H9 (cell line): ENCODE data around the gene LY6G5B. TPM values are rescaled to one million over a fixed set of nuclear protein-coding genes. Genes with fewer than 3 reads are reported as not detected.

ENCODE experiments used
- DNase-seq: peaks from one replicate; pipeline ENCODE4 v3.0.0-alpha.2; 2017
- H2AFZ ChIP-seq: one replicate; pipeline ENCODE4 v1.6.1; 2013; ENCODE audit warnings: mild to moderate bottlenecking, low read length, control low read depth, moderate library complexity
- H2AK5ac ChIP-seq: 2 replicates; pipeline ENCODE4 v1.6.1; 2013; ENCODE audit warnings: low read length, control low read depth, mixed read lengths; ENCODE audit not compliant: insufficient read length
- H2BK120ac ChIP-seq: one replicate; pipeline ENCODE4 v1.6.1; 2013; ENCODE audit warnings: low read depth, mild to moderate bottlenecking, low read length, control low read depth, inconsistent platforms; ENCODE audit not compliant: poor library complexity, severe bottlenecking
- H2BK12ac ChIP-seq: 2 replicates; pipeline ENCODE4 v1.6.1; 2013; ENCODE audit warnings: low read length, control low read depth, mixed read lengths, low read depth; ENCODE audit not compliant: insufficient read length
- H2BK15ac ChIP-seq: 2 replicates; pipeline ENCODE4 v1.6.1; 2013; ENCODE audit warnings: low read depth, low read length, control low read depth
- H2BK20ac ChIP-seq: one replicate; pipeline ENCODE4 v1.6.1; 2013; ENCODE audit warnings: low read depth, mild to moderate bottlenecking, low read length, control low read depth, inconsistent platforms; ENCODE audit not compliant: poor library complexity, severe bottlenecking
- H2BK5ac ChIP-seq: 2 replicates; pipeline ENCODE4 v1.6.1; 2013; ENCODE audit warnings: low read length, control low read depth, mixed read lengths; ENCODE audit not compliant: insufficient read length
- H3K14ac ChIP-seq: 2 replicates; pipeline ENCODE4 v1.6.1; 2013; ENCODE audit warnings: low read length, control low read depth; ENCODE audit not compliant: insufficient read depth
- H3K18ac ChIP-seq: 2 replicates; pipeline ENCODE4 v1.6.1; 2013; ENCODE audit warnings: low read depth, mild to moderate bottlenecking, mixed read lengths, low read length, control low read depth; ENCODE audit not compliant: insufficient read length
- H3K23ac ChIP-seq: 2 replicates; pipeline ENCODE4 v1.6.1; 2013; ENCODE audit warnings: low read length, control low read depth, mixed read lengths, low read depth; ENCODE audit not compliant: insufficient read length
- H3K23me2 ChIP-seq: 2 replicates; pipeline ENCODE4 v1.6.1; 2013; ENCODE audit warnings: low read depth, mild to moderate bottlenecking, mixed read lengths, low read length, control low read depth; ENCODE audit not compliant: insufficient read length, poor library complexity, severe bottlenecking
- H3K27ac ChIP-seq: 2 replicates; pipeline ENCODE4 v1.5.1; 2013; ENCODE audit warnings: low read length, control low read depth, mixed read lengths, low read depth; ENCODE audit not compliant: insufficient read length
- H3K27me3 ChIP-seq: 2 replicates; pipeline ENCODE4 v1.6.1; 2013; ENCODE audit warnings: low read length, control low read depth, inconsistent platforms; ENCODE audit not compliant: insufficient read depth
- H3K4ac ChIP-seq: 2 replicates; pipeline ENCODE4 v1.6.1; 2013; ENCODE audit warnings: low read depth, mild to moderate bottlenecking, control low read depth, inconsistent platforms, low read length, moderate library complexity
- H3K4me1 ChIP-seq: 2 replicates; pipeline ENCODE4 v1.6.1; 2013; ENCODE audit warnings: low read length, control low read depth, inconsistent platforms; ENCODE audit not compliant: insufficient read depth
- H3K4me2 ChIP-seq: 2 replicates; pipeline ENCODE4 v1.6.1; 2013; ENCODE audit warnings: low read length, control low read depth, mixed read lengths; ENCODE audit not compliant: insufficient read length, insufficient read depth
- H3K56ac ChIP-seq: 2 replicates; pipeline ENCODE4 v1.6.1; 2013; ENCODE audit warnings: low read depth, mild to moderate bottlenecking, mixed read lengths, low read length, control low read depth; ENCODE audit not compliant: insufficient read length
- H3K79me1 ChIP-seq: 2 replicates; pipeline ENCODE4 v1.6.1; 2013; ENCODE audit warnings: low read depth, mild to moderate bottlenecking, moderate library complexity, low read length, control low read depth, inconsistent platforms; ENCODE audit not compliant: insufficient read depth, poor library complexity, severe bottlenecking
- H3K79me2 ChIP-seq: 2 replicates; pipeline ENCODE4 v1.6.1; 2013; ENCODE audit warnings: low read length, control low read depth, inconsistent platforms; ENCODE audit not compliant: insufficient read depth
- H3K9ac ChIP-seq: 2 replicates; pipeline ENCODE4 v1.6.1; 2013; ENCODE audit warnings: low read length, control low read depth, mixed read lengths; ENCODE audit not compliant: insufficient read length; ENCODE audit errors: extremely low read depth
- H3K9me3 ChIP-seq: one replicate; pipeline ENCODE4 v1.6.1; 2013; ENCODE audit warnings: low read depth, low read length, inconsistent platforms; ENCODE audit not compliant: control insufficient read depth
- H3T11ph ChIP-seq: one replicate; pipeline ENCODE4 v1.6.1; 2013; ENCODE audit warnings: mild to moderate bottlenecking, low read length, control low read depth, inconsistent platforms
- H4K20me1 ChIP-seq: one replicate; pipeline ENCODE4 v1.6.1; 2013; ENCODE audit not compliant: control insufficient read depth, insufficient read length, insufficient read depth
- H4K5ac ChIP-seq: 2 replicates; pipeline ENCODE4 v1.6.1; 2013; ENCODE audit warnings: low read depth, mild to moderate bottlenecking, mixed read lengths, low read length, control low read depth; ENCODE audit not compliant: insufficient read length
- H4K8ac ChIP-seq: replicated peaks from 2 replicates; pipeline ENCODE4 v1.6.1; 2013; ENCODE audit warnings: low read length, control low read depth, mixed read lengths, low read depth; ENCODE audit not compliant: insufficient read length
- H4K91ac ChIP-seq: 2 replicates; pipeline ENCODE4 v1.6.1; 2013; ENCODE audit warnings: low read depth, mild to moderate bottlenecking, moderate library complexity, mixed read lengths, low read length, control low read depth; ENCODE audit not compliant: insufficient read length
- H3K27ac Mint-ChIP-seq, 3 experiments: 2 replicates in 2 of 3; 3 replicates in 1 of 3; pipeline ENCODE4 v1.8.0; 2020 to 2021; ENCODE audit warnings: mixed read lengths in 3 of 3, mild to moderate bottlenecking in 1 of 3, moderate library complexity in 1 of 3
- H3K27me3 Mint-ChIP-seq: 2 replicates; pipeline ENCODE4 v1.8.0; 2021; ENCODE audit warnings: low read depth, mild to moderate bottlenecking, moderate library complexity, mixed read lengths
- H3K36me3 Mint-ChIP-seq, 3 experiments: 2 replicates in 2 of 3; 3 replicates in 1 of 3; pipeline ENCODE4 v1.8.0; 2020 to 2021; ENCODE audit warnings: low read depth in 3 of 3, mixed read lengths in 3 of 3; ENCODE audit not compliant: insufficient read depth in 1 of 3
- H3K4me1 Mint-ChIP-seq, 2 experiments: 2 replicates each; pipeline ENCODE4 v1.8.0; 2020; ENCODE audit warnings: mixed read lengths in 2 of 2
- H3K4me3 Mint-ChIP-seq, 2 experiments: 2 replicates in 1 of 2; 3 replicates in 1 of 2; pipeline ENCODE4 v1.8.0; 2020 to 2021; ENCODE audit warnings: mild to moderate bottlenecking in 2 of 2, mixed read lengths in 2 of 2, moderate library complexity in 1 of 2
- H3K9me3 Mint-ChIP-seq, 2 experiments: 2 replicates in 1 of 2; 3 replicates in 1 of 2; pipeline ENCODE4 v1.8.0; 2020; ENCODE audit warnings: mild to moderate bottlenecking in 2 of 2, mixed read lengths in 2 of 2, moderate library complexity in 1 of 2
- WGBS: extraction: QIAGEN DNeasy Blood & Tissue Kit; methylation state at CpG from one replicate; pipeline ENCODE4 v1.1.7; 2013; ENCODE audit warnings: missing lambda C conversion rate, low lambda C conversion rate, mixed read lengths; ENCODE audit not compliant: insufficient read length; ENCODE audit errors: extremely low coverage; 5-methylcytosine and 5-hydroxymethylcytosine counted together
- total RNA-seq: library from RNA; stranded (reverse); gene quantifications from 2 replicates; pipeline ENCODE4 v1.2.1, GENCODE V29; 2021
- TF ChIP-seq, protein P1 (sequence below): fragments of 200-600 bp; sonication (generic); conservative IDR thresholded peaks from 3 replicates; pipeline ENCODE4 v1.8.0; 2021; ENCODE audit warnings: antibody characterized with exemption, mild to moderate bottlenecking

LY6G5B gene
- total RNA-seq, 1 experiment from 2014 or later, result 21.6 TPM

DNA sequence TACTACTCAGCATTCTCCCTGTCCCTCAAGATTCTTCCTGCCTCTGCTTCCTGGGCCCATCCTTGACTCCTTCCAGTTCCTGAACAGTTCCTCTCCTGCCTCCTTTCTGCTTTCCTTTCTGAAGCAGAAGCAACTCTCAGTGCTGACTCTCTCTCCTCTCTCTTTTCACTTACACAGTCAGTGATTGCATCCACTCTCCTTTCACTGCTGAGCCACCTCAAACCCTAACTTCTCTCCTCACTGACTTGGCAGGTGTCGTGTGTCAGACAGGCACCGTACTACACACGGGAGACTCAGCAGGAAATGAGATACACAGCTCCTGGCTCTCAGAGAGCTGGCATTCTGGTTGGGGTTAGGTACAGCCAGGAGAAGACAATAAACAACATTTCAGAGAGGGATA is 27.8 kb downstream of the LY6G5B start:
- Mint-ChIP-seq H3K9me3 (no peaks in the 10 kb centered on the region; a peak in 1 of 5 replicates), H3K27ac (no peak overlapping the region; a peak in 2 of 7 replicates), H3K4me3 (no peak overlapping the region), H3K36me3 (peaks cover 4 to 54% (median 25%) of the 10 kb centered on the region in 3 experiments; a peak in 6 of 7 replicates), H3K27me3 (no peaks in the 10 kb centered on the region; the same call in 1 of the 2 replicates), H3K4me1 (peaks cover 8 to 9% of the 10 kb centered on the region in 2 experiments)
- H2AFZ ChIP-seq, result no peak overlapping the region
- H3K23ac ChIP-seq, result no peak overlapping the region
- H4K91ac ChIP-seq, result no peak overlapping the region
- H3K9ac ChIP-seq, result no peak overlapping the region
- TF ChIP-seq, protein P1, sequence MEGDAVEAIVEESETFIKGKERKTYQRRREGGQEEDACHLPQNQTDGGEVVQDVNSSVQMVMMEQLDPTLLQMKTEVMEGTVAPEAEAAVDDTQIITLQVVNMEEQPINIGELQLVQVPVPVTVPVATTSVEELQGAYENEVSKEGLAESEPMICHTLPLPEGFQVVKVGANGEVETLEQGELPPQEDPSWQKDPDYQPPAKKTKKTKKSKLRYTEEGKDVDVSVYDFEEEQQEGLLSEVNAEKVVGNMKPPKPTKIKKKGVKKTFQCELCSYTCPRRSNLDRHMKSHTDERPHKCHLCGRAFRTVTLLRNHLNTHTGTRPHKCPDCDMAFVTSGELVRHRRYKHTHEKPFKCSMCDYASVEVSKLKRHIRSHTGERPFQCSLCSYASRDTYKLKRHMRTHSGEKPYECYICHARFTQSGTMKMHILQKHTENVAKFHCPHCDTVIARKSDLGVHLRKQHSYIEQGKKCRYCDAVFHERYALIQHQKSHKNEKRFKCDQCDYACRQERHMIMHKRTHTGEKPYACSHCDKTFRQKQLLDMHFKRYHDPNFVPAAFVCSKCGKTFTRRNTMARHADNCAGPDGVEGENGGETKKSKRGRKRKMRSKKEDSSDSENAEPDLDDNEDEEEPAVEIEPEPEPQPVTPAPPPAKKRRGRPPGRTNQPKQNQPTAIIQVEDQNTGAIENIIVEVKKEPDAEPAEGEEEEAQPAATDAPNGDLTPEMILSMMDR, result no peak
- H3T11ph ChIP-seq, result no peak overlapping the region
- no peak for DNase-seq
- H3K4me2 ChIP-seq, result no peak overlapping the region
- H3K56ac ChIP-seq, result no peak overlapping the region
- H2BK15ac ChIP-seq, result no peak overlapping the region
- no peak overlapping the region for H2BK20ac ChIP-seq
- H3K79me1 ChIP-seq, result peaks cover 6% of the 10 kb centered on the region
- H2BK5ac ChIP-seq, result no peak overlapping the region
- peaks cover 3% of the 10 kb centered on the region for H3K23me2 ChIP-seq
- H3K9me3 ChIP-seq, result no peaks in the 10 kb centered on the region
- no peak overlapping the region for H3K18ac ChIP-seq
- H4K5ac ChIP-seq, result no peak overlapping the region
- no peak overlapping the region for H2BK120ac ChIP-seq
- no peaks in the 10 kb centered on the region for H3K27me3 ChIP-seq
- no peak overlapping the region for H4K8ac ChIP-seq
- H3K4ac ChIP-seq, result no peak overlapping the region
- H3K4me1 ChIP-seq, result peaks cover 4% of the 10 kb centered on the region; the same call in 1 of the 2 replicates
- no CpG with 5 or more reads among the region's 3 CpGs for WGBS
- H2BK12ac ChIP-seq, result no peak overlapping the region
- H3K79me2 ChIP-seq, result peaks cover 2% of the 10 kb centered on the region; the same call in 1 of the 2 replicates
- H3K27ac ChIP-seq, result no peak overlapping the region
- H3K14ac ChIP-seq, result no peak overlapping the region
- no peaks in the 10 kb centered on the region for H4K20me1 ChIP-seq
- H2AK5ac ChIP-seq, result no peak overlapping the region
